ENCODE results near the gene TAF4B.

The TAF4B gene

DNA sequence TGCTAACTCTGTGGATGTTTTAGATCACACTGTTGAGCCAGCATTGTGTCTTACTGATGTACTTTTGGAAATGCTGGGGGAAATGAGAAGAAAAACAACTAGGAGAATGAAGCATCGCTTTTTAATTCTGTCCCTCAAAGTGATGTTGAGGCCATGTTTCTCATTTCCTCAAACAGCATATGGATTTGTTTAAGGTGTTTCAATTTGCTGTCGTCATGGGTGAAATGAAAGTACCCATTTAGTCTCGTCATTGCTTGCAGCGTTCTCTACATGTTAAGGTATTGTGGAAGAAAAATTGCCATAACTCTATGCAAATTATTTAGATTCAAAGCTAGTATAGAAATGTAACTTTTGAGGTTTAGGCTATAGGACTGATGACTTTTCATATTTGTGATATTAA is 170.8 kb downstream of the TAF4B start:
- Histone ChIP-seq H3K4me1 (ENCODE audit: insufficient read depth, poor library complexity, severe bottlenecking) (no peaks in the 10 kb centered on the region), H3K4me3 (ENCODE audit: severe bottlenecking) (no peak overlapping the region), H3K27ac (ENCODE audit: poor library complexity, severe bottlenecking) (no peak overlapping the region), H3K27me3 (ENCODE audit: insufficient read depth, poor library complexity, severe bottlenecking) (no peaks in the 10 kb centered on the region), H3K9me3 (ENCODE audit: severe bottlenecking) (no peaks in the 10 kb centered on the region), H3K36me3 (ENCODE audit: low read depth) (no peaks in the 10 kb centered on the region)
- DNase-seq (ENCODE audit: low spot score) (no peak), ATAC-seq (ENCODE audit: low read depth) (no peak)
- no peak for TF ChIP-seq CTCF (IDR thresholded peaks at IDR 0.05; ENCODE audit: poor library complexity, severe bottlenecking)

DNA sequence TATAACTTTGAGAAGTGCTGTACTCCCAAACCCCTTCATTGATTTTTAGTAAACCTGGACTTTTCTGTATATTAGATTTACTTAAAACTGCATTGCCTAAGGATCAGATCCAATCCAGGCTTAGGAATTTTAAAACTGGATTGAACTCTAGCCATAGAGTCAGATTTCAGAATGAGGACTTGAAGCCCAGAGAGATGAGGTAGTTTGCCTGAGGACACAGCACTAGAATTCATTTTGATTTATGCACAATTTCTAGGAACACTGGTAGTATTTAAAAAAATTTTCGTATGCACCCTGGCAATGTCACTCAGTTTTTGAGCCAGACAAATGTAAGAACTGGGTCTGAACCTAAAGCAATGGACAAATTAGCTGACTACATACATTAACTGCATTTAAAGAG is 177.2 kb downstream of the TAF4B start:
- Histone ChIP-seq H3K4me3 (ENCODE audit: severe bottlenecking) (no peak overlapping the region), H3K27me3 (ENCODE audit: insufficient read depth, poor library complexity, severe bottlenecking) (no peaks in the 10 kb centered on the region), H3K36me3 (ENCODE audit: low read depth) (no peaks in the 10 kb centered on the region), H3K27ac (ENCODE audit: poor library complexity, severe bottlenecking) (no peak overlapping the region), H3K4me1 (ENCODE audit: insufficient read depth, poor library complexity, severe bottlenecking) (peaks cover 5% of the 10 kb centered on the region), H3K9me3 (ENCODE audit: severe bottlenecking) (no peaks in the 10 kb centered on the region)
- DNase-seq (ENCODE audit: low spot score) (no peak), ATAC-seq (ENCODE audit: low read depth) (no peak)
- TF ChIP-seq CTCF (IDR thresholded peaks at IDR 0.05; ENCODE audit: poor library complexity, severe bottlenecking): no peak

GRCh38 chr18:26405190-26405801 is 179.1 kb downstream of the TAF4B start:
- Histone ChIP-seq H3K27me3 (ENCODE audit: insufficient read depth, poor library complexity, severe bottlenecking) (no peaks in the 10 kb centered on the region), H3K9me3 (ENCODE audit: severe bottlenecking) (no peaks in the 10 kb centered on the region), H3K4me1 (ENCODE audit: insufficient read depth, poor library complexity, severe bottlenecking) (peaks cover 5% of the 10 kb centered on the region), H3K27ac (ENCODE audit: poor library complexity, severe bottlenecking) (no peak overlapping the region), H3K36me3 (ENCODE audit: low read depth) (no peaks in the 10 kb centered on the region), H3K4me3 (ENCODE audit: severe bottlenecking) (no peak overlapping the region)
- DNase-seq (ENCODE audit: low spot score) (no peak), ATAC-seq (ENCODE audit: low read depth) (peak; percentile 85)
- peak; percentile 71 for TF ChIP-seq CTCF (IDR thresholded peaks at IDR 0.05; ENCODE audit: poor library complexity, severe bottlenecking)

- Histone ChIP-seq H3K9me3 (ENCODE audit: severe bottlenecking) (no peaks in the 10 kb centered on the region), H3K4me3 (ENCODE audit: severe bottlenecking) (no peak overlapping the region), H3K4me1 (ENCODE audit: insufficient read depth, poor library complexity, severe bottlenecking) (peaks cover 5% of the 10 kb centered on the region), H3K27ac (ENCODE audit: poor library complexity, severe bottlenecking) (no peak overlapping the region), H3K36me3 (ENCODE audit: low read depth) (no peaks in the 10 kb centered on the region), H3K27me3 (ENCODE audit: insufficient read depth, poor library complexity, severe bottlenecking) (no peaks in the 10 kb centered on the region)
- DNase-seq (ENCODE audit: low spot score): no peak
- TF ChIP-seq CTCF (IDR thresholded peaks at IDR 0.05; ENCODE audit: poor library complexity, severe bottlenecking): no peak
- ATAC-seq (ENCODE audit: low read depth): no peak
These were observed 180.1 kb downstream of the TAF4B start for GRCh38 chr18:26406324-26406723.

GRCh38 chr18:26406854-26407517 is 180.7 kb downstream of the TAF4B start:
- Histone ChIP-seq H3K36me3 (ENCODE audit: low read depth) (no peaks in the 10 kb centered on the region), H3K27ac (ENCODE audit: poor library complexity, severe bottlenecking) (no peak overlapping the region), H3K4me3 (ENCODE audit: severe bottlenecking) (no peak overlapping the region), H3K27me3 (ENCODE audit: insufficient read depth, poor library complexity, severe bottlenecking) (no peaks in the 10 kb centered on the region), H3K9me3 (ENCODE audit: severe bottlenecking) (no peaks in the 10 kb centered on the region), H3K4me1 (ENCODE audit: insufficient read depth, poor library complexity, severe bottlenecking) (peaks cover 5% of the 10 kb centered on the region)
- no peak for DNase-seq (ENCODE audit: low spot score)
- no peak for ATAC-seq (ENCODE audit: low read depth)
- TF ChIP-seq CTCF (IDR thresholded peaks at IDR 0.05; ENCODE audit: poor library complexity, severe bottlenecking): no peak
